ENCODE measurements around the gene KCNK5.

Gene KCNK5

DNA sequence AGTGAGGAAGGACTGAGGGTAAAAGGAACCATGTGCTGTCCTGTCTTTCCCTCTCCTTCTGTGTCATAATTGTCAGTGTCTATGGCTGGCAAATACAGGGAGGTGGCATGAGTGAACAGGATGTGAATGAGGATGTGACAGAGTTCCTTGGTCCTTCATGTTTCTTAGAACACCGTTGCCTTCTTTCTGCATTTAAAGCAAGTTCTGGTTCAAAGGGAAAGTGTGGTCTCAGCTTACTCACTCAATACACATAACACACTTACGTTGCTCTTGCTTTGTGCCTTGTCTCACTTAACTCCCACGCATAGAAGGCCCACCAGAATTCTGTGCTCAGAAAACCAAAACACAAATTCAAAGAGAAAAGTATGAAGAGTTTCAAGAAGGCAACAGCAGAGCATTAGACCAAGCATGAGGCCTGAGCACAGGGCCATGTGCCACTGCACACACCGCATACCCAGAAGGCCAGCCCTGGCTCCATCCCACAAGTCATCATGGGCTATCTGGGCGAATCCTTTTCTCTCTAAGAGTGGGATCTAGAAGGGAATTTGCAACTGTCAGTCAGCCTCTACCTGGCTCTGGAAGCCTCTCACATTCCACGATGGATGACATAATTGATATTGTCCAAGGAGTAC is 75.4 kb downstream of the KCNK5 start:
- TF ChIP-seq SIN3A (IDR thresholded peaks at IDR 0.05; ENCODE audit: borderline replicate concordance, insufficient read depth, low read length) (no peak), POLR2AphosphoS5 (IDR thresholded peaks at IDR 0.05; ENCODE audit: low read depth, low read length) (no peak), FOXP2 (optimal IDR thresholded peaks at IDR 0.05; ENCODE audit: borderline replicate concordance, extremely low read depth, extremely low read length, insufficient read depth) (no peak), TAF1 (IDR thresholded peaks at IDR 0.05; ENCODE audit: borderline replicate concordance, insufficient read depth, low read length) (no peak)
- TF ChIP-seq, protein P1, sequence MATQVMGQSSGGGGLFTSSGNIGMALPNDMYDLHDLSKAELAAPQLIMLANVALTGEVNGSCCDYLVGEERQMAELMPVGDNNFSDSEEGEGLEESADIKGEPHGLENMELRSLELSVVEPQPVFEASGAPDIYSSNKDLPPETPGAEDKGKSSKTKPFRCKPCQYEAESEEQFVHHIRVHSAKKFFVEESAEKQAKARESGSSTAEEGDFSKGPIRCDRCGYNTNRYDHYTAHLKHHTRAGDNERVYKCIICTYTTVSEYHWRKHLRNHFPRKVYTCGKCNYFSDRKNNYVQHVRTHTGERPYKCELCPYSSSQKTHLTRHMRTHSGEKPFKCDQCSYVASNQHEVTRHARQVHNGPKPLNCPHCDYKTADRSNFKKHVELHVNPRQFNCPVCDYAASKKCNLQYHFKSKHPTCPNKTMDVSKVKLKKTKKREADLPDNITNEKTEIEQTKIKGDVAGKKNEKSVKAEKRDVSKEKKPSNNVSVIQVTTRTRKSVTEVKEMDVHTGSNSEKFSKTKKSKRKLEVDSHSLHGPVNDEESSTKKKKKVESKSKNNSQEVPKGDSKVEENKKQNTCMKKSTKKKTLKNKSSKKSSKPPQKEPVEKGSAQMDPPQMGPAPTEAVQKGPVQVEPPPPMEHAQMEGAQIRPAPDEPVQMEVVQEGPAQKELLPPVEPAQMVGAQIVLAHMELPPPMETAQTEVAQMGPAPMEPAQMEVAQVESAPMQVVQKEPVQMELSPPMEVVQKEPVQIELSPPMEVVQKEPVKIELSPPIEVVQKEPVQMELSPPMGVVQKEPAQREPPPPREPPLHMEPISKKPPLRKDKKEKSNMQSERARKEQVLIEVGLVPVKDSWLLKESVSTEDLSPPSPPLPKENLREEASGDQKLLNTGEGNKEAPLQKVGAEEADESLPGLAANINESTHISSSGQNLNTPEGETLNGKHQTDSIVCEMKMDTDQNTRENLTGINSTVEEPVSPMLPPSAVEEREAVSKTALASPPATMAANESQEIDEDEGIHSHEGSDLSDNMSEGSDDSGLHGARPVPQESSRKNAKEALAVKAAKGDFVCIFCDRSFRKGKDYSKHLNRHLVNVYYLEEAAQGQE (IDR thresholded peaks at IDR 0.05; ENCODE audit: insufficient read depth in 1 of 2, low read depth in 2 of 2, low read length in 2 of 2) = no peak

DNA sequence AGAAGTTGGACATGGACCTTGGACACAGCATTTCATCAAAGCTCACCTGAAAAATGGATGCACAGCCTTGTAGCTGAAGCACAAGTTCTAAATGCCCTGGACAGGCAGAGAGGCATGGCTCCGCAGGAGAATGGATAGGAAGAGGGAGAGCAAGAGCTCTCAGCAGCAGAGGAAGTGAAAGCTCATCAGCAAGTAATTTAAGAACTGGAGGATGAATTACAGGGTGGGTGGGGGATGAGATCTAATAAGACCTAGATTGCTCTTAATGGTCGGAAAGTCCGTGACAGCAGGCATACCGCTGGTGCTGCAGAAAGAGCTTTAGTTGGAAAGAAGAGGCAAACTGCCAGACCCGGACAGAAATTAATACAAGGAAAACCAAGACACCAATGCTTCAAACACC is 77.0 kb downstream of the KCNK5 start:
- TF ChIP-seq TAF1 (IDR thresholded peaks at IDR 0.05; ENCODE audit: borderline replicate concordance, insufficient read depth, low read length) (no peak), FOXP2 (optimal IDR thresholded peaks at IDR 0.05; ENCODE audit: borderline replicate concordance, extremely low read depth, extremely low read length, insufficient read depth) (no peak), SIN3A (IDR thresholded peaks at IDR 0.05; ENCODE audit: borderline replicate concordance, insufficient read depth, low read length) (no peak), POLR2AphosphoS5 (IDR thresholded peaks at IDR 0.05; ENCODE audit: low read depth, low read length) (no peak)
- TF ChIP-seq, protein P1 (IDR thresholded peaks at IDR 0.05; ENCODE audit: insufficient read depth in 1 of 2, low read depth in 2 of 2, low read length in 2 of 2) = no peak

DNA sequence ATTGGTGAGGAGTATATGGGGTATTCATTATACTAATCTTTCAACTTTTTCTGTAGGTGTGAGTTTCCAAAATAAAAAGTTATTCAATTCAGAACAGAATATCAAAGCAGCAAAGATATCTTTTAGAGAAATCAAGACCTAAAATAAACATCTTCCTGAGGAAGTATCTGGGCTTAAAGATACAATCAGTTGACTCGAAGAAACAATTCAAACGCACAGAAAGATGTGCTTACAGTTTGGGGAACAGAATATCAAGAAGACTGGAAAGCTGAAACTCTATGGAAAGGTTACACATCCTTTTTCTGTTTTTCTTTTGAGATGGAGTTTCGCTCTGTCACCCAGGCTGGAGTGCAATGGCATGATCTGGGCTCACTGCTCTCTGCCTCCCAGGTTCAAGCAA is 78.1 kb downstream of the KCNK5 start:
- TF ChIP-seq SIN3A (IDR thresholded peaks at IDR 0.05; ENCODE audit: borderline replicate concordance, insufficient read depth, low read length) (no peak), FOXP2 (optimal IDR thresholded peaks at IDR 0.05; ENCODE audit: borderline replicate concordance, extremely low read depth, extremely low read length, insufficient read depth) (no peak)
- TF ChIP-seq, protein P1 (IDR thresholded peaks at IDR 0.05; ENCODE audit: insufficient read depth in 1 of 2, low read depth in 2 of 2, low read length in 2 of 2) = no peak

DNA sequence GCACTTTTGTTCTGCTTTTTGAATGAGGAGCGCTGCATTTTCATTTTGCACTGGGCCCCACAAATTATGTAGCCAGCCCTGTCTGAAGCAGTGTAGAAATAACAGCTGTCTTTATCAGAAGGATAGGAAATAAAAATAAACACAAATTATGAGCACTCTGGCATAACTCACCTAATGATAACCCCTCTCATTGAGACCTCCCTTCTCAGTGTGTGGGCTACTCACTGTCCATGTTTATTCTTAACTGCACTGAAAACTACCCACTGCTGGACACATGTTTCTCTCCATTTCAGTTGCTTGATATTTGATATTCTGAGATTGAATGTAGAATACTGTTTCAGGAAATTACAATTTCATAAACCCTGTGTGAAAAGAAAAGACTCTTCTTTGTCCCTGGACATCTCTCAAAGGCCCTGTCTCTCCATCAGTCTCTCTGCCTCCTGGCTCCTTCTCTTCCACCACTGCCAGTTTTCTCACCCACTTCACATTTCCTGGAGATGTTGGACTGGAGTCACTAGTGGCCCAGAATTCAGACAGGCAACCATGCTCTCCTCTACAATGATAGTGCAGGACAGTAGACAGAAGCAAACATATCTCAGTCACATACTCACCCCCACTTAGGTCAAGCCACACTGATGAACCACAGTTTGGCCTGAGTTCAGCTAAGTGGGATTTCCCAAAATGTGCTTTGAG is 84.6 kb downstream of the KCNK5 start:
- TF ChIP-seq, protein P1 (IDR thresholded peaks at IDR 0.05; ENCODE audit: insufficient read depth in 1 of 2, low read depth in 2 of 2, low read length in 2 of 2) = no peak

All from PFSK-1 (cell line).